ENCODE measurements around the gene SSPN. TPM values are rescaled to one million over a fixed set of nuclear protein-coding genes. Genes with fewer than 3 reads are reported as not detected.

The SSPN gene
- total RNA-seq, 1 experiment from 2014 or later: 0.17 TPM

- CTCF ChIA-PET: no interaction called here
These were observed 42.8 kb upstream of the SSPN start for GRCh38 chr12:26152507-26153102.

GRCh38 chr12:26153421-26154154, 41.8 kb upstream of the SSPN start:
- H3K36me3 ChIP-seq (ENCODE audit: control insufficient read depth in 1 of 2, insufficient read depth in 2 of 2, low read length in 2 of 2): no peaks in the 10 kb centered on the region
- H3K4me3 ChIP-seq (replicated peaks in 1 of 2; ENCODE audit: low read depth in 1 of 2, low read length in 2 of 2): peak overlapping the region in 1 of 2 experiments; percentile 41; a peak in 2 of 4 replicates
- peaks cover 15 to 31% of the 10 kb centered on the region in 2 experiments for H3K4me1 ChIP-seq (ENCODE audit: control insufficient read depth in 1 of 2, insufficient read depth in 2 of 2, low read length in 2 of 2)
- H3K27me3 ChIP-seq (ENCODE audit: insufficient read depth, low read length): no peaks in the 10 kb centered on the region
- peak overlapping the region; percentile 87 for H2AFZ ChIP-seq (ENCODE audit: low read depth, low read length, poor library complexity, severe bottlenecking)
- H4K20me1 ChIP-seq (ENCODE audit: insufficient read depth): no peaks in the 10 kb centered on the region
- ATAC-seq: peak; percentile 89
- ChIA-PET POLR2A (interaction anchor here (1.0 to 1.7 kb wide), 3 partner anchors 20 to 29 kb away, joined by 3 to 5 read pairs (median 4); partner anchors contain the start of gene BHLHE41), CTCF (interaction anchor here (0.7 to 1.0 kb wide), 2 partner anchors 11 to 548 kb away, joined by 3 to 4 read pairs; no protein-coding TSS in a partner anchor), RAD21 (ENCODE audit: low non-redundant PET in 1 of 2, low total read pairs in 2 of 2, uncharacterized antibody in 2 of 2, unreplicated experiment in 2 of 2) (no interaction called here)
- BruUV-seq (replicated peaks): no TSS peak
- H3K9me2 ChIP-seq (ENCODE audit: insufficient read depth): no peaks in the 10 kb centered on the region
- H3K27ac ChIP-seq (ENCODE audit: low read depth, low read length): peak overlapping the region; percentile 55; the same call in 1 of the 2 replicates
- intact Hi-C loops (cut with micrococcal nuclease): no loop called here
- peak overlapping the region; percentile 37 for H3K9ac ChIP-seq (ENCODE audit: low read length)
- H3K4me2 ChIP-seq (ENCODE audit: low read length): peak overlapping the region; percentile 76
- peak; percentile 83 for DNase-seq (ENCODE audit: low read depth, low spot score)
- no peaks in the 10 kb centered on the region for H3K9me3 ChIP-seq (ENCODE audit: control insufficient read depth in 1 of 2, insufficient read depth in 1 of 2, low read depth in 1 of 2, low read length in 2 of 2)
- no peaks in the 10 kb centered on the region for H3K79me2 ChIP-seq (ENCODE audit: insufficient read depth, low read length)
- TF ChIP-seq TCF7L2 (IDR thresholded peaks at IDR 0.05; ENCODE audit: borderline replicate concordance, extremely low read depth, insufficient read depth, insufficient read length) (no peak), EZH2phosphoT487 (IDR thresholded peaks at IDR 0.05; ENCODE audit: borderline replicate concordance) (no peak), REST (IDR thresholded peaks at IDR 0.05; ENCODE audit: low read depth) (no peak), FOSL1 (IDR thresholded peaks at IDR 0.05; ENCODE audit: low read depth) (peak; percentile 94), EZH2 (IDR thresholded peaks at IDR 0.05) (no peak), SP1 (IDR thresholded peaks at IDR 0.05; ENCODE audit: low read depth) (peak; percentile 89), CTCF (IDR thresholded peaks at IDR 0.05 in 2 of 3, conservative IDR thresholded peaks at IDR 0.05 in 1 of 3; ENCODE audit: borderline replicate concordance in 1 of 3, insufficient read depth in 1 of 3, low read depth in 2 of 3, low read length in 2 of 3) (peak in 2 of 3 experiments; percentile 10 to 23; a peak in 1 of 6 replicates), EGR1 (IDR thresholded peaks at IDR 0.05; ENCODE audit: low read depth) (peak; percentile 28; the same call in 1 of the 2 replicates)
- TF ChIP-seq, protein P1, sequence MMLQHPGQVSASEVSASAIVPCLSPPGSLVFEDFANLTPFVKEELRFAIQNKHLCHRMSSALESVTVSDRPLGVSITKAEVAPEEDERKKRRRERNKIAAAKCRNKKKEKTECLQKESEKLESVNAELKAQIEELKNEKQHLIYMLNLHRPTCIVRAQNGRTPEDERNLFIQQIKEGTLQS (IDR thresholded peaks at IDR 0.05): peak; percentile 60; the same call in 1 of the 2 replicates

More at GRCh38 chr12:26152507-26153102, 42.8 kb upstream of the SSPN start:
- no peaks in the 10 kb centered on the region for H3K27me3 ChIP-seq (ENCODE audit: insufficient read depth, low read length)
- H3K27ac ChIP-seq (ENCODE audit: low read depth, low read length): peak overlapping the region; percentile 55; the same call in 1 of the 2 replicates
- H3K4me1 ChIP-seq (ENCODE audit: control insufficient read depth in 1 of 2, insufficient read depth in 2 of 2, low read length in 2 of 2): peaks cover 15 to 26% of the 10 kb centered on the region in 2 experiments
- peak overlapping the region; percentile 87 for H2AFZ ChIP-seq (ENCODE audit: low read depth, low read length, poor library complexity, severe bottlenecking)
- peak overlapping the region; percentile 76 for H3K4me2 ChIP-seq (ENCODE audit: low read length)
- H3K9me2 ChIP-seq (ENCODE audit: insufficient read depth): no peaks in the 10 kb centered on the region
- H3K79me2 ChIP-seq (ENCODE audit: insufficient read depth, low read length): no peaks in the 10 kb centered on the region
- DNase-seq (ENCODE audit: low read depth, low spot score): no peak
- BruUV-seq (replicated peaks): no TSS peak
- ChIA-PET RAD21 (ENCODE audit: low non-redundant PET in 1 of 2, low total read pairs in 2 of 2, uncharacterized antibody in 2 of 2, unreplicated experiment in 2 of 2) (no interaction called here), POLR2A (no interaction called here)
- H4K20me1 ChIP-seq (ENCODE audit: insufficient read depth): no peaks in the 10 kb centered on the region
- H3K4me3 ChIP-seq (replicated peaks in 1 of 2; ENCODE audit: low read depth in 1 of 2, low read length in 2 of 2): 0 out of 4 replicates have a peak overlapping the region, but pooled peaks of 1 of the 2 experiments have one; percentile 41
- no peaks in the 10 kb centered on the region for H3K36me3 ChIP-seq (ENCODE audit: control insufficient read depth in 1 of 2, insufficient read depth in 2 of 2, low read length in 2 of 2)
- H3K9ac ChIP-seq (ENCODE audit: low read length): no peak overlapping the region
- ATAC-seq: no peak; the same call in 1 of the 2 replicates
- H3K9me3 ChIP-seq (ENCODE audit: control insufficient read depth in 1 of 2, insufficient read depth in 1 of 2, low read depth in 1 of 2, low read length in 2 of 2): no peaks in the 10 kb centered on the region
- TF ChIP-seq, protein P2, sequence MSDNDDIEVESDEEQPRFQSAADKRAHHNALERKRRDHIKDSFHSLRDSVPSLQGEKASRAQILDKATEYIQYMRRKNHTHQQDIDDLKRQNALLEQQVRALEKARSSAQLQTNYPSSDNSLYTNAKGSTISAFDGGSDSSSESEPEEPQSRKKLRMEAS (IDR thresholded peaks at IDR 0.05): no peak
- TF ChIP-seq ZNF274 (IDR thresholded peaks at IDR 0.05; ENCODE audit: low read depth, low read length): no peak
- intact Hi-C loops (cut with micrococcal nuclease): no loop called here

Measured in HCT116 (cell line).